G401.6 (cell line): ENCODE measurements around the gene RMND1.
"Not testable (repeated sequence)": the region's sequence is repeated elsewhere in the genome, so short reads cannot be mapped to it uniquely, and the experiment has no call there.

Experiments
- FAIRE-seq: peaks from 2 replicates; lab custom pipeline; 2012; peaks lifted over from hg19 to GRCh38; lab: Jason Lieb, UNC

The RMND1 gene

DNA sequence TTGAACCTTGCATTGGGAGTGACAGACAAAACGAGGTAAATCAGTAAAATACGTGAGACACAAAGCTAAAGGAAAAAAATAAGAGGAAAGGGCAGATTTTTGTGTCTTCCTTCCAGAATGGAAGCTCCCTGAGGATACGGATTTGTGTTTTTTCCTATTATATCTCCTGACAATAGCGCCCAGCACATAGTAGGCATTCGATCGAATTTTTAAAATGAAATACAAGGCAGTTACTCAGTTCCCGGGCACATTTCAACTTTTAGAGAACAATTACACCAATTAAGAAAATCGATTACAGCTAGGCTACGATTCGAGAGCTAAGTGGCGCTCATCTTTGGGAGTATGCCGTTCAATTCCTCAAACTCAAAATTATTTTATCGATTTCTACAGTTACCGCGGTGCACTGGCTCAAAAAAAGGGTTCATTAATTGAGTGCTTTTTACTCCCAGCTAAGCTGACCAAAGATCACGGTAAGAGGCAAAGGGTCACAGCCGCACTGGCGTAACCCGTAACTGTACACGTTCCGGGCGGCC is 443 bp downstream of the RMND1 start:
- FAIRE-seq, result no peak

DNA sequence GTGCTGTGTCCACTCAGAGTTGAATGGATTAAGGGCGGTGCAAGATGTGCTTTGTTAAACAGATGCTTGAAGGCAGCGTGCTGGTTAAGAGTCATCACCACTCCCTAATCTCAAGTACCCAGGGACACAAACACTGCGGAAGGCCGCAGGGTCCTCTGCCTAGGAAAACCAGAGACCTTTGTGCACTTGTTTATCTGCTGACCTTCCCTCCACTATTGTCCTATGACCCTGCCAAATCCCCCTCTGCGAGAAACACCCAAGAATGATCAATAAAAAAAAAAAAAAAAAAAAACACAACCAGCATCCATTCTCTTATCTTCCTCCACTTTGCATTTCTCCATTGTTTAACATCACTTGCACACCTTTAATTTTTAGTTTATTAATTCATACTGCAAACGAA is 998 bp downstream of the RMND1 start:
- not testable (repeated sequence) for FAIRE-seq

- no peak for FAIRE-seq
These were observed 3.3 kb downstream of the RMND1 start for GRCh38 chr6:151448623-151449022.

DNA sequence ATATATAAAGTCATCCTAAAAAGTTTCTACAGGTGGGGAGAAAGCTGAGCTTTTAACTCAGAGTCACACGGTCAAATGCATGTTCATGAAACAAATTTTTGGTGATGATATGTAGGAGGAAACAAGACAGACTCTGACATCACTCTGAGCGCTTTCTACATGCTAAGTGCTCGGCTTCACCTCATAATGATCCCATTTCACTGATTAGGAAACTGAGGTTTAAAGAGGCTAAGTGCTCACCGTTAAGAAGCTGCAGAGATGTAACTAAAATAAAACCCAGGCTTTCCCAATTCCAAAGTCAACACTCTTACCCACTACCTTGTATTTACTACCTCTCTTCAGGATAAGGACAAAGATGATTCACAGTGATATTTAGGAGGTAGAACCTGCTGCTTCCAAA is 4.7 kb downstream of the RMND1 start:
- no peak for FAIRE-seq

DNA sequence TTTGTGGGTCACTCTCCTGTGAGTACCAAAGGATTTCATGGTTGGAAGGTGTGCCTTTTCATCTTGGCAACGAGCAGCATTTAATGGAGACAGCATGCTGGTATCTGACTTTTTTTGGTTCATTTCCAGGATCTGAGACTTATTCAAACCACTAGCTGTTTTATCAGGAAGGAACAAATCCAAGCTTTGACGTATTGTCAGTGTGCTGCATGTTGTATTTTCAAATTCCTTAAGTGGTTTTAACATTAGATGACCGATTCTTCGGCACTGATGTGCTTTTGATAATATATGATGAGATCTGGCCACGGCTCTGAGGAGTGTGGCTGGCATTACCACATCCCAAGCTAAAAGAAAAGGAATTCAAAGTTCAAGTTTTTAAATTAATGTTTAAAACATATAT is 6.4 kb downstream of the RMND1 start:
- no peak for FAIRE-seq

DNA sequence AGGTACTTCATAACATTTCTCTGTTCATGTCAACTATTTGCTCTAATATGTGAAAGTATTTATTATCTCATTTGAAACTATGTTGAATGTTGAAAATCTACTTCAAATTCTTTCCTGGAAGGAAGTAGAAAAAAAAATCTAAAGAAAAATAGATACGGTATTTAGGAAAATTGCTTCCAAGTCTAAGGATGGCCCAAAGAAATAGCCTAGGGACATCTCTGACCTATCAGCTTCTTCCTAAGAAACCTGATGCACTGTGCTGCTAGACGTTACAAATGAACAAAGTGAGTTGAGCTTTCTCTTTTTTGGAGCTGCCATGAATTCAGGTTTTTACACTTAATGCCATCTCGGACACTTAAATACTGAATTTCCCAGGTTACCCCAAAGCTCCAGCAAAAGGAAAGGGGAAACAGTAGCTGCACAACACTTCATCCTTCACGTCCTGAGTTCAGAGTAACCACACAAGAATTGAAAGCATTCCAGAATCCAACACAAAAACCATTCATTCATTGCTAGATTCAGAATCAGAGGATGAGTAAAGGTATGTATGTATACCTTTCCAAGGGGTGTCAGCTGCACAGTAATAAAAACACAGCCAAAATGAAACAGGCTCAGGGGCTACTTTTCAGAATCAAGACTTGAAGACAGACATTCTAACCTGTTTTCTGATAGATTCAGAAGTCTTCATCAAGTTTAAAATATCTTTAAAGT is 7.9 kb downstream of the RMND1 start:
- FAIRE-seq, result no peak

DNA sequence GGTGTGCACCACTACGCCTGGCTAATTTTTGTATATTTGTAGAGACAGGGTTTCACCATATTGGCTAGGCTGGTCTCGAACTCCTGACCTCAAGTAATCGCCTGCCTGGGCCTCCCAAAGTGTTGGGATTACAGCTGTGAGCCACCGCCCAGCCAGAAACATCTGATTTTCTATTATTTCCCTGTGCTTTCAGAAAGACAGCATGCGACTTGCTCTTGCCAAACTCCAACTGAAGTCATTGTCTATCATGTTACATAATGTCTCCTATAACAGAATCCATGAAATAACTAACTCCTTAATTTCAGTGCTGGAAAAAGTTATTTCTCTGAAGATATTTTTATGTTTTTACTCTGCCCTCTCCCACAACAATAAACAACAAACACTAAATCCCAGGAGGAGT is 8.5 kb downstream of the RMND1 start:
- FAIRE-seq, result no peak

DNA sequence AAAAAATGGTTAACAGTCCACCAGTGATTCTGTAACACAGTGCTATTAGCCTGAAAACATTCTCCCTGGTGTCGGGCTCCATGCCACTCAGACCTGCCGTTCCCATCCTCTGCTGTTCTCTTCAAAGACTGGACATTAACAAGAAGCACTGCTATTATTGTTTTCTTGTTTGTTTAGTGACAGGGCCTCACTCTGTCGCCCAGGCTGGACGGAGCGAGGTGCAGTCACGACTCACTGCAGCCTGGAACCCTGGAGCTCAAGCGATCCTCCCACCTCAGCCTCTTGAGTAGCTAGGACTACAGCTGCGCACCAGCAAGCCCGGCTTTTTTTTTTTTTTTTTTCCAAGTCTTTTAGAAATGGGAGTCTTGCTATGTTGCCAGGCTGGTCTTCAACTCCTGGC is 9.6 kb downstream of the RMND1 start:
- no peak for FAIRE-seq

DNA sequence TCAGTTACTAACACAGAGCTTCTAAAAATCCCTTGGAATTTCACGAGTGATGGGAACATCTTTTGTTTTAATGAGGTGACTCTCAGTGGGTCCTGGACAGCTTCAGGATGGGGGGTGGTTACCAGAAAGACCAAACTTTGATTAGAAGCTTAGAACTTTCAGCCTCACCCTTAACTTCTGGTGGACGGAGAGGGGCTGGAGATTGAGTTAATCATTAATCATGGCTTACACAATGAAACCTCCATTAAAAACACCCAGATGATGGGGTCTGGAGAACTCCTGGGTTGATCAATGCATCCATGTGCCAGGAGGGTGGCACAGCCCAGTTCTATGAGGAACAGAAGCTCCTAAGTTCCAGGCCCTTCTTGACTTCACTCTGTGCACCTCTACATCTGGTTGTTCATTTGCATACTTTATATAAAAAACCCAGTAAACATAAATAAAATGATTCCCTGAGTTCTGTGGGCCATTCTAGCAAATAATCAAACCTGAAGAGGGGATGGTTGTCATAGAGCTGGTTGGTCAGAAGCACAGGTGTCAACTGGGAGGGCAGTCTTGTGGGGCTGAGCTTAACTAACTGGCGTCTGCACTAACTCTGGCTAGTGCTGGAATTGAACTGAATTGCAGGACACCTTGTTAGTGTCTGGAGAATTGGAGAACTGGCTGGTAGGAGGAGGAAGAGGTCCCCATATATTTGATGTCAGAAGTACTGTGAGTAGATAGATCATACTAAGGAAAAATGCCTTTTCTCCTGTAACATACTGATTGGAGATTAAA is 10.3 kb downstream of the RMND1 start:
- no peak for FAIRE-seq

DNA sequence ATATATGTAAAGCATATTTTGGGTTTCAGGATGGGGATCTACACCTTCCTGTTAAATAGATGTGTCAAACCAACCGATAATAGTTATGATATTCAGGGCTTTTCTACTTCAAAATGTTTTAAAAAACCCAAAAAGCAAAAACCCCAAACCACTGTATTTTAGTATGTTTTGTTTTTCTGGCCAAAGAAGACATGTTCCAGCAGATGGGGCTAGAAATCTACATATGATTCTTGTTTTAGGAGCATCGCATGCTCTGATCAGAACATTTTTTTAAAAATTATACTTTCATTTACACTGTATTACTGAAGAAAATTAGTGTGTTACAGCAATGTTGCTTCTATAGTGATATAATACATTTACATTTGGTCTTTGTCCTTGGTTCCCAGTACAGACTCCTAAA is 11.0 kb downstream of the RMND1 start:
- peak; percentile 42 for FAIRE-seq

- FAIRE-seq, result no peak
These were observed 11.4 kb downstream of the RMND1 start for GRCh38 chr6:151440498-151440897.

DNA sequence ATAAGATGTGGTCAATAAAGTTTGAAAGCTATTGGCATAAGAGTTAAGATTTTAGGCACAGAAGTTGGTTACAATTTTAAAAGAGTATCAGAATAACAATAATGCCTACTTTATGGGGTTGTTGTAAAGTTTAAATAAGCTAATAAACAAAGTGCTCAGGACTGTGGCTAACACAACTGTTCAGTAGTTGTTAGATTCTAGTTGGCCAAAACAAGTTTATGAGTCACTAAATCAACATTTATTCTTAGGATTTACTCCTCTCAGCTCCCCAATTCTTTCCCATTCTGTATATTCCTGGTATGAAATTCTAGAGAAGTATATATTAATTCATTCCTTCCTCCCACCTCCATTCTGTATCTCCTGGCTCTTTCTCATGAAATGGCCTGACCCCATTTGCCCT is 14.5 kb downstream of the RMND1 start:
- FAIRE-seq, result no peak

- no peak for FAIRE-seq
These were observed 15.1 kb downstream of the RMND1 start for GRCh38 chr6:151436802-151437201.

DNA sequence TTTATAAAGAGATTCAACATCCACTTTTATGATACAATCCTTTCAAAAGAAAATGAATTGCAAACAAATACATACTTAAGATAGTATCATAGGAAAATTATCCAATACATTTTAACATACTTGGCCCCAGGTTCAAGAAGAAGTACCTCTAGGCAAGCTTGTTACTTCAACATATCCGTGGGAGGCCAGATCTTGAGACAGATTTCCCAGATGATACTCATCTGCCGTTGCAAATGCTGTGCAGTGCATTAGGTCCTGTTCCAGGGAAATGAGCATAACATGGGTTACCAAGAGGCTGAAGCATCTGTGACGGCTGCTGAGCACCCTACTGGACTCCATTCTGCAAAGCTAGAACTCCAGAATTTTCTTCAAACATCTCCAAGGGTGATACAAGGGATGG is 15.6 kb downstream of the RMND1 start:
- no peak for FAIRE-seq

DNA sequence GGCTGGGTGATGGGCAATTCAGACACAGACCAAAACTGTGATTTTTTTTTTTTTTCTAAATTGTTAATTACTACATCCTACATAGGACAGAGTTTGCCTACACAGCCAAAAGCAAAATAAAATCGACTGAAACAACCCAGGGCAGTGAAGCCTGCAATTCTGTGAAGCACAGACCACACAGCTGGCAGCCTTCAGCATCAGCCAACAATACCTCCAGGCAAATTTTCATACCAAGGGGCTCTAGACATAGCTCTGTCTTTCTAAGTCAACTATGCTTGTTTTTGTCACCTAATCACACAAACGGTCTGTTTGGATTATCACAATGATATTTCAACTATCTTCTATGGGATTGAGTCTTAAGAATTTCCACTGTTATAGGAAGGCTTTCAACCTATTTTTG is 17.6 kb downstream of the RMND1 start:
- no peak for FAIRE-seq

GRCh38 chr6:151432651-151433050 is 19.3 kb downstream of the RMND1 start:
- FAIRE-seq, result no peak

- FAIRE-seq, result no peak
These were observed 20.6 kb downstream of the RMND1 start for GRCh38 chr6:151431337-151431736.

DNA sequence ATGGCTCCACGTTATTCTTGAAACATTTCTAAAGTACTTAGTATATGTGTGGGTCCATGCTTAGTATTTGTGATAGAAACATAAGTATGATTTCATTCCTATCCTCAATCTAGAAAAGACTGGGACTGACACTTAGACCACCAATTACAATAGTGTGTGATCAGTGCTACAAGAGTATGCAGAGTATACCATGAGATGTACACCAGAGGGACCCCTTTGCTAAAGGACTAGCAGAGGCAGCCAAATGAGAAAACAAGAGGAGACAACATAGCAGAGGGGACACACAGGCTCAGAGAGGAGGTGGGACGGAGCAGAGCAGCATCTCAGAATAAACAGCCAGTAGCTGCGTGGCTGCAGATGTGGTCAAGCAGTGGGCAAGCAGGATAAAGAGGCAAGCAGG is 21.0 kb downstream of the RMND1 start:
- no peak for FAIRE-seq

DNA sequence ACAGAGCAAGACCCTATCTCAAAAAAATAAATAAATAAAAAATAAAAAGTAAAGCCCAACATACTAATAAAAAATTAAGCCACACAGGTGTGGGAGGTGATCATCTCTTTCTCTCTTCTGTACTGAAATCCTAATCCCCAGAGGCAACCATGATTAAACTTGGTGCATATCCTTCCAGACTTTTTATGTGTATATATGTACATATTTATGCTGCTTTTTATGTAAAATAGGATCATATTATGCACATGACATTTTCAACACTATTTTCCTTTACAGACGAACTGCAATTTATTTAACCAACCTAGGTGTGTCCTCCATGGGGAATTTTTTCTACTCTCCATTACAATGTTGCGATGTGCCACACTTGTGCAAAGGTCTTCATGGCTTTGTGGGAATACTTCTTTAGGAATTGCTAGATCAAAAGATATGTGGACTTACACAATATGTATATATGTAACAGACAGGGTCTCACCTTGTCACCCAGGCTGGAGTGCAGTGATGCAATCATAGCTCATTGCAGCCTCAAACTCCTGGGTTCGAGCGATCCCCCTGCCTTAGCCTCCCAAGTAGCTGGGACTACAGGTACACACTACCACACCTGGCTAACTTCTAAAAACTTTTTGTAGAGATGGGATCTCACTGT is 23.7 kb downstream of the RMND1 start:
- FAIRE-seq, result no peak

GRCh38 chr6:151425561-151425960 is 26.4 kb downstream of the RMND1 start:
- FAIRE-seq, result no peak

GRCh38 chr6:151422981-151423380 is 28.9 kb downstream of the RMND1 start:
- no peak for FAIRE-seq

DNA sequence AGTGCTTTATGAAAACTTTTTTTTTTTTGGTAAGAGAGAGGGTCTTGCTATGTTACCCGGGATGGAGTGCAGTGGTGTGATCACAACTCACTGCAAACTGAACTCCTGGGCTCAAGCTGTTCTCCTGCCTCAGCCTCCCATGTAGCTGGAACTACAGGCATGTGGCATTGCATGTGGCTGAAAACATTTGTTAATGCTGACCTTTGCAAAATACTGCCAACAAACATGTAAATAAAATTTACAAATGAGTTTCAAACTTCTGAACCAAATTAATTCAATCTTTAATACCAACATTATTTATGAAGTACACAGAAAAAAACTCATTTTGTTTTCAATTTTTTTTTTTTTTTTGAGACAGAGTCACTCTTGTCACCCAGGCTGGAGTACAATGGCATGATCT is 34.4 kb downstream of the RMND1 start:
- FAIRE-seq, result no peak

GRCh38 chr6:151414641-151415260 is 37.2 kb downstream of the RMND1 start:
- FAIRE-seq, result no peak
